Endothelial cell of umbilical vein (primary cell): ENCODE data around the gene ARNT2. TPM values are rescaled to one million over a fixed set of nuclear protein-coding genes. Genes with fewer than 3 reads are reported as not detected.

Source experiments
- BruUV-seq: library from RNA; stranded (reverse); fragments of 400-500 nt; replicated peaks from 2 replicates; lab custom pipeline; 2021; lab: Mats Ljungman, UMichigan
- CTCF ChIA-PET: fragments of 300-600, 350-600 bp; sonication (Branson Sonifier 250); formaldehyde crosslinking; loops from one replicate; lab custom pipeline; 2021; ENCODE audit warnings: antibody characterized with exemption, inconsistent platforms; lab: Charles Lee
- POLR2A ChIA-PET: fragments of 300-600, 350-600 bp; sonication (Branson Sonifier 250); formaldehyde crosslinking; loops from one replicate; lab custom pipeline; 2021; ENCODE audit warnings: antibody characterized with exemption, inconsistent platforms; lab: Charles Lee
- DNase-seq: peaks from one replicate; pipeline ENCODE4 v3.0.0-alpha.2; 2011; ENCODE audit warnings: low read depth, low spot score
- FAIRE-seq: peaks from 2 replicates; lab custom pipeline; 2011; peaks lifted over from hg19 to GRCh38; lab: Jason Lieb, UNC
- H2AFZ ChIP-seq: 2 replicates; pipeline ENCODE4 v1.6.0; 2012; ENCODE audit warnings: low read depth, low read length, control low read depth, inconsistent platforms
- H3K27ac ChIP-seq: 2 replicates; pipeline ENCODE4 v1.5.1; 2011; ENCODE audit warnings: low read depth, mild to moderate bottlenecking, control low read depth, low read length, moderate library complexity; ENCODE audit not compliant: insufficient read depth
- H3K27me3 ChIP-seq, 2 experiments: 2 replicates each; pipeline versions ENCODE4 v1.6.0 to v1.6.1; 2011; ENCODE audit warnings: low read length in 2 of 2, mixed read lengths in 1 of 2; ENCODE audit not compliant: control insufficient read depth in 2 of 2, insufficient read depth in 2 of 2
- H3K36me3 ChIP-seq, 2 experiments: 2 replicates in 1 of 2; 3 replicates in 1 of 2; pipeline ENCODE4 v1.5.1; 2011; ENCODE audit warnings: low read length in 2 of 2, mild to moderate bottlenecking in 1 of 2, moderate library complexity in 1 of 2; ENCODE audit not compliant: control insufficient read depth in 2 of 2, insufficient read depth in 2 of 2; ENCODE audit errors: extremely low read depth in 1 of 2
- H3K4me1 ChIP-seq: 3 replicates; pipeline ENCODE4 v1.5.1; 2011; ENCODE audit warnings: mild to moderate bottlenecking, low read length; ENCODE audit not compliant: control insufficient read depth, insufficient read depth; ENCODE audit errors: extremely low read depth
- H3K4me2 ChIP-seq: 2 replicates; pipeline ENCODE4 v1.6.1; 2011; ENCODE audit warnings: low read length, control low read depth, mixed read lengths; ENCODE audit not compliant: insufficient read depth
- H3K4me3 ChIP-seq, 3 experiments: fragments of 200-600 bp in 1 of 3; sonication (generic), shearing (Covaris generic) in 1 of 3; replicated peaks in 1 of 3; 2 replicates each; pipeline ENCODE4 v1.5.1; 2011 to 2016; ENCODE audit warnings: control low read depth in 3 of 3, low read length in 3 of 3, mild to moderate bottlenecking in 2 of 3, inconsistent platforms in 1 of 3, low read depth in 1 of 3, moderate library complexity in 1 of 3; ENCODE audit not compliant: insufficient read depth in 1 of 3
- H3K79me2 ChIP-seq: 2 replicates; pipeline ENCODE4 v1.6.0; 2012; ENCODE audit warnings: low read length, inconsistent platforms; ENCODE audit not compliant: control insufficient read depth, insufficient read depth
- H3K9ac ChIP-seq: replicated peaks from 2 replicates; pipeline ENCODE3; 2011; ENCODE audit warnings: low read length, control low read depth; ENCODE audit not compliant: insufficient read depth; ENCODE audit errors: extremely low read depth
- H3K9me1 ChIP-seq: replicated peaks from 3 replicates; pipeline ENCODE4 v1.6.0; 2011; ENCODE audit warnings: mild to moderate bottlenecking, low read length; ENCODE audit not compliant: control insufficient read depth, insufficient read depth; ENCODE audit errors: extremely low read depth
- H3K9me3 ChIP-seq: replicated peaks from 2 replicates; pipeline ENCODE4 v1.5.1; 2012; ENCODE audit warnings: low read length, inconsistent platforms; ENCODE audit not compliant: control insufficient read depth, insufficient read depth
- H4K20me1 ChIP-seq: replicated peaks from 2 replicates; pipeline ENCODE3; 2011; ENCODE audit warnings: mild to moderate bottlenecking, low read length; ENCODE audit not compliant: control insufficient read depth, insufficient read depth; ENCODE audit errors: extremely low read depth
- EZH2 ChIP-seq: IDR thresholded peaks from 2 replicates; pipeline ENCODE4 v1.6.1; 2012; ENCODE audit warnings: borderline replicate concordance, low read depth, mild to moderate bottlenecking, moderate library complexity, low read length, inconsistent platforms; ENCODE audit not compliant: severe bottlenecking
- FOS ChIP-seq: IDR thresholded peaks from 2 replicates; pipeline ENCODE4 v1.6.1; 2011; ENCODE audit warnings: mild to moderate bottlenecking, low read length, moderate library complexity, borderline replicate concordance; ENCODE audit not compliant: insufficient read depth
- GATA2 ChIP-seq: IDR thresholded peaks from 2 replicates; pipeline ENCODE4 v1.7.0; 2011; ENCODE audit warnings: low read depth, mild to moderate bottlenecking, moderate library complexity, mixed read lengths, low read length; ENCODE audit not compliant: insufficient read length, insufficient read depth
- JUN ChIP-seq: IDR thresholded peaks from 2 replicates; pipeline ENCODE4 v1.6.1; 2011; ENCODE audit warnings: borderline replicate concordance, low read depth; ENCODE audit not compliant: insufficient read length, insufficient read depth
- MAX ChIP-seq: IDR thresholded peaks from 2 replicates; pipeline ENCODE4 v1.6.1; 2011; ENCODE audit not compliant: insufficient read depth, insufficient read length
- MYC ChIP-seq: IDR thresholded peaks from one replicate; pipeline ENCODE4 v1.6.1; 2011; ENCODE audit warnings: mild to moderate bottlenecking, low read depth, low read length
- POLR2A ChIP-seq: IDR thresholded peaks from 2 replicates; pipeline ENCODE4 v1.6.1; 2012; ENCODE audit warnings: low read depth, mild to moderate bottlenecking, control low read depth, low read length
- POLR2AphosphoS5 ChIP-seq: IDR thresholded peaks from 2 replicates; pipeline ENCODE4 v1.6.1; 2012; ENCODE audit warnings: low read depth, mild to moderate bottlenecking, control low read depth, low read length, moderate library complexity; ENCODE audit not compliant: insufficient read depth
- dilution Hi-C: fragments of 300-500 bp; cut with MboI; formaldehyde crosslinking; loops from one replicate; pipeline ENCODE4 v1.15.0; 2019; ENCODE audit warnings: low sequenced_read_pairs; ENCODE audit not compliant: extremely low pct_ligation_motif_present
- intact Hi-C: fragments of 100-400 bp; cut with micrococcal nuclease; formaldehyde crosslinking; loops from one replicate; pipeline ENCODE4 v1.10.0; 2022
- polyA plus RNA-seq, 4 experiments: library from polyadenylated mRNA; depleted of rRNA in 3 of 4; stranded (reverse) in 3 of 4; unstranded in 1 of 4; fragments of >200 nt; gene quantifications; 2 replicates each; pipeline versions ENCODE4 v1.2.1 to v1.2.3, GENCODE V29; 2011 to 2012; ENCODE audit warnings: missing spikeins in 1 of 4
- total RNA-seq: library from RNA; stranded (reverse); gene quantifications from 2 replicates; pipeline ENCODE4 v1.2.3, GENCODE V29; 2021
- TF ChIP-seq, protein P1 (sequence below), 2 donors: IDR thresholded peaks; 1 replicate in 1 of 2; 2 replicates in 1 of 2; pipeline ENCODE4 v1.5.1; 2011; ENCODE audit warnings: low read length in 2 of 2, mild to moderate bottlenecking in 2 of 2, moderate library complexity in 2 of 2, control low read depth in 1 of 2, inconsistent platforms in 1 of 2, low read depth in 1 of 2; ENCODE audit not compliant: insufficient read depth in 1 of 2; ENCODE audit errors: extremely low read depth in 1 of 2

Gene ARNT2
- total and polyA plus RNA-seq, 2 donors (not counting 3 experiments of a cell fraction or from before 2014, with no cell fraction given): 0.03 to 0.20 TPM

DNA sequence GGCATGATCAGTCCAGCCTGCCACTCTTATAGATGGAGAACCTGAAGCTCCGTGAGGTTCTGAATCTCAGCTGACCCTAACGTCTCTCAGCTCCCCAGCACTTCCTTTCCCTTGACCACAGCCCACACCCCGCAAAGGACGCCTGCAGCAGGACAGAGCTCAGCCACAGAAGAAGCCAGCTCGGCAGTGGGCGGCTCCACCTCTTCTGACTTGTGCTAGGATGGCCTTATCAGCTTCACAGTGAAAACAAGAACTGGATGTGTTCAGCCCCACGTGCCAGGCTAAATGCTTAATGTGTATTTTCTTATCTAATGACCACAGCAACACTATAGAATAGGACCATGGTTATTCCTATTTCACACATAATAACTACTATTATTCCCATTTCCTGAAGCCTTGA, 127.6 kb downstream of the ARNT2 start:
- FAIRE-seq (no peak), DNase-seq (no peak)
- no TSS peak for BruUV-seq
- Histone ChIP-seq H3K4me1 (no peaks in the 10 kb centered on the region), H3K4me3 (no peak overlapping the region), H2AFZ (no peak overlapping the region), H3K9ac (no peak overlapping the region), H3K9me3 (no peaks in the 10 kb centered on the region), H3K9me1 (no peaks in the 10 kb centered on the region), H4K20me1 (no peaks in the 10 kb centered on the region), H3K79me2 (no peaks in the 10 kb centered on the region), H3K4me2 (no peak overlapping the region), H3K27me3 (peaks cover 0 to 6% of the 10 kb centered on the region in 2 experiments), H3K27ac (no peak overlapping the region), H3K36me3 (no peaks in the 10 kb centered on the region)
- ChIA-PET POLR2A (no interaction called here), CTCF (no interaction called here)
- dilution Hi-C loops: no loop called here
- TF ChIP-seq MAX (no peak), POLR2AphosphoS5 (no peak), JUN (no peak), GATA2 (no peak), EZH2 (no peak)
- intact Hi-C loops: no loop called here

GRCh38 chr15:80533790-80534333, 129.7 kb downstream of the ARNT2 start:
- ChIA-PET POLR2A (no interaction called here), CTCF (interaction anchor here (1.0 to 1.8 kb wide), 2 partner anchors 243 to 732 kb away, joined by 3 to 4 read pairs; no protein-coding TSS in a partner anchor)
- H3K4me2 ChIP-seq: no peak overlapping the region
- H3K36me3 ChIP-seq: no peaks in the 10 kb centered on the region
- peaks cover 0 to 6% of the 10 kb centered on the region in 2 experiments for H3K27me3 ChIP-seq
- H2AFZ ChIP-seq: no peak overlapping the region
- BruUV-seq: no TSS peak
- intact Hi-C loops: no loop called here
- H3K9ac ChIP-seq: no peak overlapping the region
- FAIRE-seq (no peak), DNase-seq (no peak)
- dilution Hi-C loops: no loop called here
- H3K79me2 ChIP-seq: no peaks in the 10 kb centered on the region
- H4K20me1 ChIP-seq: no peaks in the 10 kb centered on the region
- H3K9me3 ChIP-seq: no peaks in the 10 kb centered on the region
- no peaks in the 10 kb centered on the region for H3K9me1 ChIP-seq
- no peaks in the 10 kb centered on the region for H3K4me1 ChIP-seq
- no peak overlapping the region for H3K4me3 ChIP-seq
- no peak for TF ChIP-seq MAX
- TF ChIP-seq JUN: no peak
- TF ChIP-seq EZH2: no peak
- TF ChIP-seq FOS: no peak
- TF ChIP-seq GATA2: no peak
- TF ChIP-seq POLR2A: no peak
- TF ChIP-seq MYC: no peak
- TF ChIP-seq, protein P1, sequence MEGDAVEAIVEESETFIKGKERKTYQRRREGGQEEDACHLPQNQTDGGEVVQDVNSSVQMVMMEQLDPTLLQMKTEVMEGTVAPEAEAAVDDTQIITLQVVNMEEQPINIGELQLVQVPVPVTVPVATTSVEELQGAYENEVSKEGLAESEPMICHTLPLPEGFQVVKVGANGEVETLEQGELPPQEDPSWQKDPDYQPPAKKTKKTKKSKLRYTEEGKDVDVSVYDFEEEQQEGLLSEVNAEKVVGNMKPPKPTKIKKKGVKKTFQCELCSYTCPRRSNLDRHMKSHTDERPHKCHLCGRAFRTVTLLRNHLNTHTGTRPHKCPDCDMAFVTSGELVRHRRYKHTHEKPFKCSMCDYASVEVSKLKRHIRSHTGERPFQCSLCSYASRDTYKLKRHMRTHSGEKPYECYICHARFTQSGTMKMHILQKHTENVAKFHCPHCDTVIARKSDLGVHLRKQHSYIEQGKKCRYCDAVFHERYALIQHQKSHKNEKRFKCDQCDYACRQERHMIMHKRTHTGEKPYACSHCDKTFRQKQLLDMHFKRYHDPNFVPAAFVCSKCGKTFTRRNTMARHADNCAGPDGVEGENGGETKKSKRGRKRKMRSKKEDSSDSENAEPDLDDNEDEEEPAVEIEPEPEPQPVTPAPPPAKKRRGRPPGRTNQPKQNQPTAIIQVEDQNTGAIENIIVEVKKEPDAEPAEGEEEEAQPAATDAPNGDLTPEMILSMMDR (IDR thresholded peaks at IDR 0.05; ENCODE audit: extremely low read depth in 1 of 2, insufficient read depth in 1 of 2, low read depth in 1 of 2, low read length in 2 of 2): no peak
- TF ChIP-seq POLR2AphosphoS5: no peak
- H3K27ac ChIP-seq: no peak overlapping the region
